ENCODE results near the gene GPR39. TPM values are rescaled to one million over a fixed set of nuclear protein-coding genes. Genes with fewer than 3 reads are reported as not detected.

GPR39 gene
- total and polyA plus RNA-seq, 10 donors = 0.05 TPM; not detected in 9

GRCh38 chr2:132549935-132550670, 133.5 kb downstream of the GPR39 start:
- DNase-seq = no peak
- Histone ChIP-seq H3K27ac (no peak overlapping the region), H3K9me3 (peaks cover 0 to 7% (median 3%) of the 10 kb centered on the region in 8 donors), H3K4me1 (no peaks in the 10 kb centered on the region), H3K36me3 (no peaks in the 10 kb centered on the region), H3K27me3 (replicated peaks in 1 of 7) (no peaks in the 10 kb centered on the region), H3K4me3 (no peak overlapping the region)
- WGBS, 5 donors = 64 to 81% (median 72%) methylated on average over 11 of the region's 11 CpGs
- TF ChIP-seq POLR2AphosphoS5 (IDR thresholded peaks at IDR 0.05) (no peak), POLR2A (IDR thresholded peaks at IDR 0.05) (no peak)
- TF ChIP-seq, protein P1, sequence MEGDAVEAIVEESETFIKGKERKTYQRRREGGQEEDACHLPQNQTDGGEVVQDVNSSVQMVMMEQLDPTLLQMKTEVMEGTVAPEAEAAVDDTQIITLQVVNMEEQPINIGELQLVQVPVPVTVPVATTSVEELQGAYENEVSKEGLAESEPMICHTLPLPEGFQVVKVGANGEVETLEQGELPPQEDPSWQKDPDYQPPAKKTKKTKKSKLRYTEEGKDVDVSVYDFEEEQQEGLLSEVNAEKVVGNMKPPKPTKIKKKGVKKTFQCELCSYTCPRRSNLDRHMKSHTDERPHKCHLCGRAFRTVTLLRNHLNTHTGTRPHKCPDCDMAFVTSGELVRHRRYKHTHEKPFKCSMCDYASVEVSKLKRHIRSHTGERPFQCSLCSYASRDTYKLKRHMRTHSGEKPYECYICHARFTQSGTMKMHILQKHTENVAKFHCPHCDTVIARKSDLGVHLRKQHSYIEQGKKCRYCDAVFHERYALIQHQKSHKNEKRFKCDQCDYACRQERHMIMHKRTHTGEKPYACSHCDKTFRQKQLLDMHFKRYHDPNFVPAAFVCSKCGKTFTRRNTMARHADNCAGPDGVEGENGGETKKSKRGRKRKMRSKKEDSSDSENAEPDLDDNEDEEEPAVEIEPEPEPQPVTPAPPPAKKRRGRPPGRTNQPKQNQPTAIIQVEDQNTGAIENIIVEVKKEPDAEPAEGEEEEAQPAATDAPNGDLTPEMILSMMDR (IDR thresholded peaks at IDR 0.05 in 8 of 11, conservative IDR thresholded peaks at IDR 0.05 in 3 of 11) = no peak
- intact Hi-C loops (cut with DNase I; ENCODE audit: low total_unique reads) = loop anchor here (10.0 kb wide), 1 partner anchor 1295 kb away; no protein-coding TSS in a partner anchor

DNA sequence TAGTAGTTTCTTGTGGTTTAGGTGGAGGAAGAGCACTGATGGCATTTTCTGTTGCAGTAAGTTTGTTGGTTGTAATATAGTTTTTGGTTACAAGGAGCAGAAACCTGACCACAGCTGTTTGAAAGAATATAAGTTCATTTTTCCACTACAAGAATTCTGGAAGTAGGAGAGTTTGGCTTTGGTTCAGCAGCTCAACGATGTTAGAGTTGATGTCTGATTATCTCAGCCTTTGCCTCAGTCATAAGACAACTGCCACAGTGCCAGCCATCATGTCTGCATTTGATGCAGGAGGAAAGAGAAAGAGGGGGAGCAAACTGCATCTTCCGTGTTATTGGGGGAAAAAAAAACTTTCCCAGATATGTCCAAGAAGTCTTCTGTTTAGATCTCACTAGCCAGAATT, 134.3 kb downstream of the GPR39 start:
- Histone ChIP-seq H3K4me1 (no peaks in the 10 kb centered on the region), H3K36me3 (no peaks in the 10 kb centered on the region), H3K27me3 (replicated peaks in 1 of 7) (no peaks in the 10 kb centered on the region), H3K4me3 (no peak overlapping the region), H3K9me3 (peaks cover 0 to 6% (median 2%) of the 10 kb centered on the region in 8 donors), H3K27ac (no peak overlapping the region)
- WGBS, 5 donors = 56 to 71% (median 64%) methylated on average over 2 of the region's 2 CpGs
- intact Hi-C loops (cut with DNase I; ENCODE audit: low total_unique reads) = no loop called here
- TF ChIP-seq, protein P1 (IDR thresholded peaks at IDR 0.05 in 8 of 11, conservative IDR thresholded peaks at IDR 0.05 in 3 of 11) = no peak
- TF ChIP-seq POLR2AphosphoS5 (IDR thresholded peaks at IDR 0.05) (no peak), POLR2A (IDR thresholded peaks at IDR 0.05) (no peak)
- DNase-seq = no peak

DNA sequence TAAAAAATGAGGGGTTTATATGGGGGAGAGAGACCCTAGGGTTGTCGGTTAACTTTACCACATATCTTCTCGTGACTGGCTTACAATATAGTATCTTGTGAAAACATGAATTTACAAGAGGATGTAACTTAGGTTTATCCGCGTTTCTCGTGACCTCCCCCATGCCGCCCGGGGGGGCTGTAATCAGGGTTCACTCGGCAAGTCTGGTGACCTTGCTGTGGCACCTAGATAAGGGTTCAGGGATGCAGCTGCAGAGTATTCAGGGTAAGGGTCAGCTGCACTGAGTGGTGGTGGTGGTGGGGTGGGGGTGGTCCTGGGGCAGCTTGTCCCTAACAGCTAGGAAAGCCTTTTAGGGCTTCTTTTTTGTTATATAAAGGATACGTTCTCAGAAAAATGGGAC, 141.1 kb downstream of the GPR39 start:
- Histone ChIP-seq H3K4me1 (no peaks in the 10 kb centered on the region), H3K4me3 (no peak overlapping the region), H3K27me3 (replicated peaks in 1 of 7) (no peaks in the 10 kb centered on the region), H3K9me3 (no peaks in the 10 kb centered on the region), H3K36me3 (no peaks in the 10 kb centered on the region), H3K27ac (no peak overlapping the region)
- DNase-seq = no peak
- WGBS, 5 donors = 63 to 68% (median 67%) methylated on average over 9 of the region's 9 CpGs
- TF ChIP-seq POLR2A (IDR thresholded peaks at IDR 0.05) (no peak), POLR2AphosphoS5 (IDR thresholded peaks at IDR 0.05) (no peak)
- TF ChIP-seq, protein P1 (IDR thresholded peaks at IDR 0.05 in 8 of 11, conservative IDR thresholded peaks at IDR 0.05 in 3 of 11) = no peak
- intact Hi-C loops (cut with DNase I; ENCODE audit: low total_unique reads) = no loop called here

- Histone ChIP-seq H3K36me3 (no peaks in the 10 kb centered on the region), H3K27ac (no peak overlapping the region), H3K4me1 (no peaks in the 10 kb centered on the region), H3K27me3 (replicated peaks in 1 of 7) (no peaks in the 10 kb centered on the region), H3K9me3 (no peaks in the 10 kb centered on the region), H3K4me3 (no peak overlapping the region)
- DNase-seq = no peak
- TF ChIP-seq, protein P1 (IDR thresholded peaks at IDR 0.05 in 8 of 11, conservative IDR thresholded peaks at IDR 0.05 in 3 of 11) = no peak
- no peak for TF ChIP-seq POLR2A (IDR thresholded peaks at IDR 0.05)
- TF ChIP-seq POLR2AphosphoS5 (IDR thresholded peaks at IDR 0.05) = no peak
- 83 to 90% (median 84%) methylated on average over 12 of the region's 12 CpGs for WGBS, 5 donors
- intact Hi-C loops (cut with DNase I; ENCODE audit: low total_unique reads) = no loop called here
Observed at GRCh38 chr2:132559326-132559725, 142.7 kb downstream of the GPR39 start.

All from spleen (tissue), 11 donors.